K562 (cell line): ENCODE data around the gene ZFAND3. TPM values are rescaled to one million over a fixed set of nuclear protein-coding genes. Genes with fewer than 3 reads are reported as not detected.

Experiments
- ATAC-seq: fragments of 200-7000 bp; cut with Tn5 transposase; 3 replicates; pipeline ENCODE4 v1.9.1; 2020; ENCODE audit warnings: moderate library complexity
- BruUV-seq: library from RNA; stranded (reverse); fragments of 400-500 nt; replicated peaks from 2 replicates; lab custom pipeline; 2021; lab: Mats Ljungman, UMichigan
- CTCF ChIA-PET: fragments of 300-600 bp; formaldehyde crosslinking; extraction: SDS; loops from one replicate; lab custom pipeline; 2021; ENCODE audit warnings: low intra/inter-chr PET ratio; lab: Yijun Ruan, JAX
- POLR2A ChIA-PET: fragments of 300-600, 350-650 bp; sonication (Branson Sonifier 250); formaldehyde crosslinking; extraction: SDS; loops from one replicate; lab custom pipeline; 2021; ENCODE audit warnings: antibody characterized with exemption, inconsistent platforms; lab: Yijun Ruan, JAX
- DNase-seq, 4 experiments: peaks; one replicate each; pipeline versions ENCODE4 v3.0.0 to v3.0.0-alpha.2; 2011 to 2018; ENCODE audit warnings: low spot score in 3 of 4, mixed read lengths in 3 of 4; ENCODE audit errors: extremely low read depth in 1 of 4
- FAIRE-seq: peaks from 2 replicates; lab custom pipeline; 2011; peaks lifted over from hg19 to GRCh38; lab: Jason Lieb, UNC
- H2AFZ ChIP-seq: 2 replicates; pipeline ENCODE4 v1.6.0; 2011; ENCODE audit warnings: low read depth, low read length, control low read depth, inconsistent platforms
- H3K27ac ChIP-seq: fragments of 200-600 bp; 3 replicates; pipeline ENCODE4 v1.8.0; 2011; ENCODE audit warnings: low read depth, mild to moderate bottlenecking, control low read depth, inconsistent platforms, low read length, moderate library complexity, mixed read lengths; ENCODE audit errors: extremely low read depth
- H3K27me3 ChIP-seq, 2 experiments: fragments of 300-600 bp in 1 of 2; 2 replicates in 1 of 2; 3 replicates in 1 of 2; pipeline versions ENCODE4 v1.6.0 to v1.8.0; 2011; ENCODE audit warnings: inconsistent platforms in 2 of 2, low read length in 2 of 2, mild to moderate bottlenecking in 1 of 2, mixed read lengths in 1 of 2, moderate library complexity in 1 of 2; ENCODE audit not compliant: control insufficient read depth in 2 of 2, insufficient read depth in 2 of 2
- H3K36me3 ChIP-seq: fragments of 300-600 bp; 3 replicates; pipeline ENCODE4 v1.8.0; 2011; ENCODE audit warnings: mild to moderate bottlenecking, low read length, inconsistent platforms; ENCODE audit not compliant: control insufficient read depth, insufficient read depth
- H3K4me1 ChIP-seq, 2 experiments: fragments of 200-600 bp in 1 of 2; replicated peaks in 1 of 2; 2 replicates in 1 of 2; 3 replicates in 1 of 2; pipeline versions ENCODE4 v1.5.1 to v1.8.0; 2011; ENCODE audit warnings: inconsistent platforms in 2 of 2, low read length in 2 of 2, mild to moderate bottlenecking in 1 of 2, mixed read lengths in 1 of 2, moderate library complexity in 1 of 2; ENCODE audit not compliant: control insufficient read depth in 2 of 2, insufficient read depth in 2 of 2
- H3K4me2 ChIP-seq: 2 replicates; pipeline ENCODE4 v1.6.1; 2011; ENCODE audit warnings: low read length, control low read depth, inconsistent platforms, mixed read lengths; ENCODE audit not compliant: insufficient read depth
- H3K4me3 ChIP-seq: fragments of 200-600 bp; sonication (generic), shearing (Covaris generic); 2 replicates; pipeline ENCODE4 v1.5.1; 2016; ENCODE audit warnings: control low read depth, inconsistent platforms
- H3K79me2 ChIP-seq: fragments of 200-600 bp; 3 replicates; pipeline ENCODE4 v1.8.0; 2011; ENCODE audit warnings: low read length, inconsistent platforms; ENCODE audit not compliant: control insufficient read depth, insufficient read depth
- H3K9ac ChIP-seq, 2 experiments: 2 replicates each; pipeline versions ENCODE4 v1.6.0 to v1.6.1; 2011; ENCODE audit warnings: low read depth in 2 of 2, low read length in 2 of 2, control low read depth in 1 of 2, inconsistent platforms in 1 of 2, mild to moderate bottlenecking in 1 of 2, mixed read lengths in 1 of 2; ENCODE audit not compliant: insufficient read depth in 1 of 2
- H3K9me1 ChIP-seq: one replicate; pipeline ENCODE4 v1.6.0; 2011; ENCODE audit warnings: inconsistent platforms, mild to moderate bottlenecking, low read length, moderate library complexity; ENCODE audit not compliant: control insufficient read depth, insufficient read depth
- H3K9me3 ChIP-seq: replicated peaks from 2 replicates; pipeline ENCODE4 v1.5.1; 2011; ENCODE audit warnings: low read depth, low read length, inconsistent platforms; ENCODE audit not compliant: control insufficient read depth, insufficient read depth
- H4K20me1 ChIP-seq: replicated peaks from 2 replicates; pipeline ENCODE4 v1.6.1; 2011; ENCODE audit warnings: low read length, inconsistent platforms, mixed read lengths; ENCODE audit not compliant: control insufficient read depth, insufficient read depth
- ARNT ChIP-seq, 2 experiments: fragments of 450-650 bp; IDR thresholded peaks; 2 replicates each; pipeline ENCODE4 v1.6.1; 2016; ENCODE audit warnings: mild to moderate bottlenecking in 1 of 2
- CEBPB ChIP-seq: fragments of 450-650 bp; IDR thresholded peaks from 2 replicates; pipeline ENCODE4 v1.6.1; 2016; ENCODE audit warnings: missing genetic modification characterization, missing compliant biosample characterization
- HMG20B ChIP-seq: fragments of 250-450 bp; sonication (Bioruptor Pico); IDR thresholded peaks from 2 replicates; pipeline ENCODE4 v1.5.0; 2021; ENCODE audit warnings: mild to moderate bottlenecking
- IFI16 ChIP-seq: fragments of 250-450 bp; sonication (Bioruptor Pico); IDR thresholded peaks from 2 replicates; pipeline ENCODE4 v2.1.2; 2022; ENCODE audit warnings: mild to moderate bottlenecking, inconsistent platforms
- KAT2B ChIP-seq: IDR thresholded peaks from one replicate; pipeline ENCODE4 v1.6.1; 2012; ENCODE audit warnings: low read depth, mild to moderate bottlenecking, control low read depth, inconsistent platforms, low read length, moderate library complexity
- MTA1 ChIP-seq: fragments of 450-650 bp; IDR thresholded peaks from 2 replicates; pipeline ENCODE4 v1.6.1; 2017; ENCODE audit warnings: borderline replicate concordance
- MYBL2 ChIP-seq, 2 experiments: fragments of 450-650 bp in 1 of 2; sonication (generic) in 1 of 2; formaldehyde crosslinking in 1 of 2; IDR thresholded peaks; 2 replicates each; pipeline versions ENCODE4 v1.6.1 to v1.8.1; 2017 to 2022; ENCODE audit warnings: borderline replicate concordance in 1 of 2, inconsistent platforms in 1 of 2, low read depth in 1 of 2, mild to moderate bottlenecking in 1 of 2, missing genetic modification reagents in 1 of 2, moderate library complexity in 1 of 2
- ZNF316 ChIP-seq: fragments of 450-650 bp; IDR thresholded peaks from 2 replicates; pipeline ENCODE4 v1.6.1; 2016
- ZNF41 ChIP-seq: fragments of 250-450 bp; sonication (Bioruptor Pico); conservative IDR thresholded peaks from 2 replicates; pipeline ENCODE4 v1.4.0; 2020; ENCODE audit warnings: mild to moderate bottlenecking
- WGBS: fragments of 100-300 bp; shearing (Covaris generic); methylation state at CpG from one replicate; pipeline ENCODE4 v1.1.6; 2016; ENCODE audit warnings: low coverage, mixed read lengths; ENCODE audit not compliant: insufficient coverage; ENCODE audit errors: missing lambda C conversion rate; 5-methylcytosine and 5-hydroxymethylcytosine counted together
- in situ Hi-C: fragments of 300-500 bp; cut with MboI; formaldehyde crosslinking; loops from 4 replicates; pipeline ENCODE4 v1.15.0; 2018; ENCODE audit warnings: inconsistent platforms, mixed read lengths
- intact Hi-C: fragments of 100-400 bp; cut with micrococcal nuclease; formaldehyde crosslinking; loops from 2 replicates; pipeline ENCODE4 v1.14.2; 2022
- polyA plus RNA-seq, 8 experiments: library from polyadenylated mRNA; depleted of rRNA in 4 of 8; stranded (reverse) in 5 of 8; unstranded in 3 of 8; fragments of >200 nt; fragmentation: Nextera tagmentation in 2 of 8; fragmentation: Illumina TruSeq in 1 of 8; extraction: Ambion mirVana in 2 of 8; extraction: Trizol in 1 of 8; gene quantifications; 2 replicates each; pipeline versions ENCODE4 v1.2.1 to v1.2.3, GENCODE V29; 2011 to 2014; ENCODE audit warnings: inconsistent platforms in 1 of 8, missing spikeins in 1 of 8
- total RNA-seq, 7 experiments: library from RNA; depleted of rRNA in 6 of 7; stranded (reverse); fragments of >200 nt in 6 of 7; fragmentation: Illumina TruSeq in 2 of 7; extraction: Trizol in 2 of 7; gene quantifications; 2 replicates each; pipeline versions ENCODE4 v1.2.1 to v1.2.3, GENCODE V29; 2011 to 2021; ENCODE audit warnings: low replicate concordance in 1 of 7
- TF ChIP-seq, protein P1 (sequence below): sonication (generic); IDR thresholded peaks from 2 replicates; pipeline ENCODE4 v1.6.1; 2016
- TF ChIP-seq, protein P2 (sequence below): sonication (generic); formaldehyde crosslinking; IDR thresholded peaks from 2 replicates; pipeline ENCODE4 v1.9.0; 2022; ENCODE audit warnings: mild to moderate bottlenecking, missing genetic modification reagents
- TF ChIP-seq, protein P3 (sequence below): fragments of 250-450 bp; sonication (Bioruptor Pico); IDR thresholded peaks from 2 replicates; pipeline ENCODE4 v1.4.0; 2020; ENCODE audit warnings: mild to moderate bottlenecking, moderate library complexity

The ZFAND3 gene
- total and polyA plus RNA-seq, 9 of the 15 experiments (the other 6 are each of a cell fraction or from before 2014, with no cell fraction given) = 0.81 to 26.6 (median 11.8) TPM

DNA sequence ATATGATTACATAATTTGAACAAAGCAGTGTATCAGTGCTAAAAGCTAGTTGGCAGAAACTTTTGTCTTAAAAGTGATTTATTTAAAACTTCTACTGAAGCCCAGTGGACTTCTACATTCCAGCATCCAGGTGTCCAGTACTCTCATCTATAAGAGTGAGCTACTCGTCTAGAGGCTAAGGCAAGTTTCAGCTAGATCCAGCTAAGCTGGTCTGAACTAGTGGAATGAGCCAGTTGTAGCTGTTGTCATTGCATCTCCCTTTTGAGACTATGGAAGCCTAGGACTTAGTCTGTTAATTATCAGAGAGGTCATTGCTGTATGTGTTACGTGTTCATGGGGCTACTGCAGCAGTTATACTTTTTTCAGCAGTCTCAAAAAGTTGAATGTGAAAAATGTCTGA, 165.1 kb downstream of the ZFAND3 start:
- no peak overlapping the region for H2AFZ ChIP-seq
- no peak overlapping the region for H3K4me2 ChIP-seq
- in situ Hi-C loops = no loop called here
- H4K20me1 ChIP-seq = peaks cover 6% of the 10 kb centered on the region
- POLR2A ChIA-PET = interaction anchor here (0.6 to 2.0 kb wide), 3 partner anchors 11 to 1013 kb away, joined by 3 to 8 read pairs (median 3); no protein-coding TSS in a partner anchor
- CTCF ChIA-PET = no interaction called here
- ATAC-seq = peak; percentile 56
- H3K4me1 ChIP-seq = no peaks in the 10 kb centered on the region; a peak in 1 of 5 replicates
- H3K27me3 ChIP-seq = no peaks in the 10 kb centered on the region
- H3K79me2 ChIP-seq = peaks cover 16% of the 10 kb centered on the region; the same call in 1 of the 3 replicates
- no peak overlapping the region for H3K27ac ChIP-seq
- H3K9me3 ChIP-seq = no peaks in the 10 kb centered on the region
- no peaks in the 10 kb centered on the region for H3K36me3 ChIP-seq
- 65% methylated on average over 2 of the region's 2 CpGs for WGBS
- no TSS peak for BruUV-seq
- DNase-seq = no peak
- intact Hi-C loops = no loop called here
- H3K9ac ChIP-seq = no peak overlapping the region
- H3K9me1 ChIP-seq = no peaks in the 10 kb centered on the region
- no peak overlapping the region for H3K4me3 ChIP-seq
- FAIRE-seq = peak; percentile 19
- TF ChIP-seq, protein P1, sequence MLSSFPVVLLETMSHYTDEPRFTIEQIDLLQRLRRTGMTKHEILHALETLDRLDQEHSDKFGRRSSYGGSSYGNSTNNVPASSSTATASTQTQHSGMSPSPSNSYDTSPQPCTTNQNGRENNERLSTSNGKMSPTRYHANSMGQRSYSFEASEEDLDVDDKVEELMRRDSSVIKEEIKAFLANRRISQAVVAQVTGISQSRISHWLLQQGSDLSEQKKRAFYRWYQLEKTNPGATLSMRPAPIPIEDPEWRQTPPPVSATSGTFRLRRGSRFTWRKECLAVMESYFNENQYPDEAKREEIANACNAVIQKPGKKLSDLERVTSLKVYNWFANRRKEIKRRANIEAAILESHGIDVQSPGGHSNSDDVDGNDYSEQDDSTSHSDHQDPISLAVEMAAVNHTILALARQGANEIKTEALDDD = no peak
- no peak for TF ChIP-seq KAT2B

DNA sequence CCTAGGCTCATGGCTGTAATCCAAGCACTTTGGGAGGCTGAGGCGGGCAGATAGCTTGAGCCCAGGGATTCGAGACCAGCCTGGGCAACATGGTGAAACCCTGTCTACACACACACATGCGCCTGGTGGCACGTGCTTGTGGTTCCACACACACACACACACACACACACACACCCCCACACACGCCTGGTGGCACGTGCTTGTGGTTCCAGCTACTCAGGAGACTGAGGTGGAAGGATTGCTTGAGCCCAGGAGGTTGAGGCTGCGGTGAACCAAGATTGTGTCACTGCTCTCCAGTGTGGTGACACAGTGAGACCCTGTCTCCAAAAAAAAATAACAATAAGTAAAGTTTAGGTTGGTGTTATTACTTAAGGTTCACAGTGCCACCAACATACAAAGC, 165.8 kb downstream of the ZFAND3 start:
- no peak for FAIRE-seq
- POLR2A ChIA-PET = interaction anchor here (0.7 to 2.0 kb wide), 2 partner anchors 12 to 1012 kb away, joined by 3 to 8 read pairs; no protein-coding TSS in a partner anchor
- TF ChIP-seq IFI16 (CRISPR knock-in tag) (no peak), HMG20B (CRISPR knock-in tag) (no peak), ZNF316 (no peak), MTA1 (no peak), ZNF41 (CRISPR knock-in tag) (no peak), MYBL2 (IDR thresholded peaks at IDR 0.05; ENCODE audit: low read depth) (no peak), MYBL2 (CRISPR knock-in tag; IDR thresholded peaks at IDR 0.05; ENCODE audit: borderline replicate concordance) (no peak), CEBPB (no peak), ARNT (IDR thresholded peaks at IDR 0.05) (no peak)
- TF ChIP-seq, protein P2, sequence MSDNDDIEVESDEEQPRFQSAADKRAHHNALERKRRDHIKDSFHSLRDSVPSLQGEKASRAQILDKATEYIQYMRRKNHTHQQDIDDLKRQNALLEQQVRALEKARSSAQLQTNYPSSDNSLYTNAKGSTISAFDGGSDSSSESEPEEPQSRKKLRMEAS (CRISPR knock-in tag) = peak; percentile 57
- TF ChIP-seq, protein P3, sequence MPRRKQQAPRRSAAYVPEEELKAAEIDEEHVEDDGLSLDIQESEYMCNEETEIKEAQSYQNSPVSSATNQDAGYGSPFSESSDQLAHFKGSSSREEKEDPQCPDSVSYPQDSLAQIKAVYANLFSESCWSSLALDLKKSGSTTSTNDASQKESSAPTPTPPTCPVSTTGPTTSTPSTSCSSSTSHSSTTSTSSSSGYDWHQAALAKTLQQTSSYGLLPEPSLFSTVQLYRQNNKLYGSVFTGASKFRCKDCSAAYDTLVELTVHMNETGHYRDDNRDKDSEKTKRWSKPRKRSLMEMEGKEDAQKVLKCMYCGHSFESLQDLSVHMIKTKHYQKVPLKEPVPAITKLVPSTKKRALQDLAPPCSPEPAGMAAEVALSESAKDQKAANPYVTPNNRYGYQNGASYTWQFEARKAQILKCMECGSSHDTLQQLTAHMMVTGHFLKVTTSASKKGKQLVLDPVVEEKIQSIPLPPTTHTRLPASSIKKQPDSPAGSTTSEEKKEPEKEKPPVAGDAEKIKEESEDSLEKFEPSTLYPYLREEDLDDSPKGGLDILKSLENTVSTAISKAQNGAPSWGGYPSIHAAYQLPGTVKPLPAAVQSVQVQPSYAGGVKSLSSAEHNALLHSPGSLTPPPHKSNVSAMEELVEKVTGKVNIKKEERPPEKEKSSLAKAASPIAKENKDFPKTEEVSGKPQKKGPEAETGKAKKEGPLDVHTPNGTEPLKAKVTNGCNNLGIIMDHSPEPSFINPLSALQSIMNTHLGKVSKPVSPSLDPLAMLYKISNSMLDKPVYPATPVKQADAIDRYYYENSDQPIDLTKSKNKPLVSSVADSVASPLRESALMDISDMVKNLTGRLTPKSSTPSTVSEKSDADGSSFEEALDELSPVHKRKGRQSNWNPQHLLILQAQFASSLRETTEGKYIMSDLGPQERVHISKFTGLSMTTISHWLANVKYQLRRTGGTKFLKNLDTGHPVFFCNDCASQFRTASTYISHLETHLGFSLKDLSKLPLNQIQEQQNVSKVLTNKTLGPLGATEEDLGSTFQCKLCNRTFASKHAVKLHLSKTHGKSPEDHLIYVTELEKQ (CRISPR knock-in tag) = no peak

More for the DNA sequence above, 165.8 kb downstream of the ZFAND3 start:
- H4K20me1 ChIP-seq = peaks cover 6% of the 10 kb centered on the region; the same call in 1 of the 2 replicates
- H3K79me2 ChIP-seq = peaks cover 9% of the 10 kb centered on the region; the same call in 1 of the 3 replicates
- H2AFZ ChIP-seq = no peak overlapping the region
- ATAC-seq (peak; percentile 22; the same call in 1 of the 3 replicates), DNase-seq (no peak)
- no peaks in the 10 kb centered on the region for H3K27me3 ChIP-seq
- intact Hi-C loops = no loop called here
- no peak overlapping the region for H3K9ac ChIP-seq
- H3K4me2 ChIP-seq = no peak overlapping the region
- H3K9me1 ChIP-seq = no peaks in the 10 kb centered on the region
- H3K4me1 ChIP-seq = no peaks in the 10 kb centered on the region; a peak in 1 of 5 replicates
- H3K36me3 ChIP-seq = no peaks in the 10 kb centered on the region
- no peaks in the 10 kb centered on the region for H3K9me3 ChIP-seq
- 67% methylated on average over 7 of the region's 7 CpGs for WGBS
- H3K27ac ChIP-seq = no peak overlapping the region
- BruUV-seq = no TSS peak
- in situ Hi-C loops = no loop called here
- no peak overlapping the region for H3K4me3 ChIP-seq
- CTCF ChIA-PET = no interaction called here
